ENCODE measurements around the gene TRIM45.

Gene TRIM45

DNA sequence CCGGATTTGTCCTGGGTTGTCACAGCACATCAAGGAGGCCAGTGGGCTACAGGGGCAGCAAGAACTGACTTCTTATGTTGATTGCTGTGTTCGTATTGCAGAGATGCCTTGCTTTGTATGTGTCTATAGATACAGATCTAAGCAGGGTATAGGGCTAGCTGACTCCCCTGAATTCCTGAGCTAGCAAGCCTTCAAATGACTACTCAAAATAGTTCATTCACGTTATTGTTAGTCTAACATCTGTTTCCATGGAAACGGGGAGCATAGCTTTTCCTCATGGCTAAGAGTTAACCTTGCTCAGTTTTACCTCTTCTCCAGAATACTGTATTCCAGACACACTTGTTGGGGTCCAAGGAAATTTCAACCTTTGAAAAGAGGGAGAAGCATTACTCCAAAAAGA, 24.1 kb downstream of the TRIM45 start:
- Histone ChIP-seq H3K4me1 (ENCODE audit: control insufficient read depth in 1 of 2, insufficient read depth in 1 of 2, low read depth in 1 of 2, low read length in 1 of 2) (no peaks in the 10 kb centered on the region), H3K36me3 (peaks cover 97% of the 10 kb centered on the region), H3K4me3 (ENCODE audit: low read depth in 1 of 2, low read length in 1 of 2) (no peak overlapping the region), H3K27me3 (no peaks in the 10 kb centered on the region), H3K9me3 (no peaks in the 10 kb centered on the region), H3K27ac (no peak overlapping the region)
- TF ChIP-seq, protein P1, sequence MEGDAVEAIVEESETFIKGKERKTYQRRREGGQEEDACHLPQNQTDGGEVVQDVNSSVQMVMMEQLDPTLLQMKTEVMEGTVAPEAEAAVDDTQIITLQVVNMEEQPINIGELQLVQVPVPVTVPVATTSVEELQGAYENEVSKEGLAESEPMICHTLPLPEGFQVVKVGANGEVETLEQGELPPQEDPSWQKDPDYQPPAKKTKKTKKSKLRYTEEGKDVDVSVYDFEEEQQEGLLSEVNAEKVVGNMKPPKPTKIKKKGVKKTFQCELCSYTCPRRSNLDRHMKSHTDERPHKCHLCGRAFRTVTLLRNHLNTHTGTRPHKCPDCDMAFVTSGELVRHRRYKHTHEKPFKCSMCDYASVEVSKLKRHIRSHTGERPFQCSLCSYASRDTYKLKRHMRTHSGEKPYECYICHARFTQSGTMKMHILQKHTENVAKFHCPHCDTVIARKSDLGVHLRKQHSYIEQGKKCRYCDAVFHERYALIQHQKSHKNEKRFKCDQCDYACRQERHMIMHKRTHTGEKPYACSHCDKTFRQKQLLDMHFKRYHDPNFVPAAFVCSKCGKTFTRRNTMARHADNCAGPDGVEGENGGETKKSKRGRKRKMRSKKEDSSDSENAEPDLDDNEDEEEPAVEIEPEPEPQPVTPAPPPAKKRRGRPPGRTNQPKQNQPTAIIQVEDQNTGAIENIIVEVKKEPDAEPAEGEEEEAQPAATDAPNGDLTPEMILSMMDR (IDR thresholded peaks at IDR 0.05): no peak

DNA sequence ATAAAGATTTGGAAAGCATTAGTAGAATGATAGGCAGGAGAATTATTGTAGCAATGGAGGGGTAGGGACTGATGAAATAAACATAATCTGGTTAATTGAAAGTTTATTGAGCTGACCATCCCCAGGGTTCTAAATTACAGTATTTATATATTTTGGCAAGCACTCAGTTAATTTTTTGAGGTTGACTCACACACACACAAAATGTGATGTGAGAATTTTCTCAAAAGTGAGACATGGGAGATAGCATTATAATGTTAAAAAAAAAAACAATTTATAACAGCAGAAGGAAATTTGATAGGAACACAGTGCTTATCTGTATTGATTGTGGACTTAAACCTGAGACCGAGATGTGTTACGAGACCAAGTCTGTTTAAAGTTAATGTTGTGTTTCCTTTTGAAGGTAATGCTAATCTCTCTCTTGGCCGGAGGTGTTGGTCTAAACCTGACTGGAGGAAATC, 24.6 kb downstream of the TRIM45 start:
- peaks cover 97% of the 10 kb centered on the region for H3K36me3 ChIP-seq
- no peak overlapping the region for H3K27ac ChIP-seq
- H3K4me1 ChIP-seq (ENCODE audit: control insufficient read depth in 1 of 2, insufficient read depth in 1 of 2, low read depth in 1 of 2, low read length in 1 of 2): no peaks in the 10 kb centered on the region
- no peak overlapping the region for H3K4me3 ChIP-seq (ENCODE audit: low read depth in 1 of 2, low read length in 1 of 2)
- no peaks in the 10 kb centered on the region for H3K9me3 ChIP-seq
- H3K27me3 ChIP-seq: no peaks in the 10 kb centered on the region
- TF ChIP-seq, protein P1 (IDR thresholded peaks at IDR 0.05): no peak

DNA sequence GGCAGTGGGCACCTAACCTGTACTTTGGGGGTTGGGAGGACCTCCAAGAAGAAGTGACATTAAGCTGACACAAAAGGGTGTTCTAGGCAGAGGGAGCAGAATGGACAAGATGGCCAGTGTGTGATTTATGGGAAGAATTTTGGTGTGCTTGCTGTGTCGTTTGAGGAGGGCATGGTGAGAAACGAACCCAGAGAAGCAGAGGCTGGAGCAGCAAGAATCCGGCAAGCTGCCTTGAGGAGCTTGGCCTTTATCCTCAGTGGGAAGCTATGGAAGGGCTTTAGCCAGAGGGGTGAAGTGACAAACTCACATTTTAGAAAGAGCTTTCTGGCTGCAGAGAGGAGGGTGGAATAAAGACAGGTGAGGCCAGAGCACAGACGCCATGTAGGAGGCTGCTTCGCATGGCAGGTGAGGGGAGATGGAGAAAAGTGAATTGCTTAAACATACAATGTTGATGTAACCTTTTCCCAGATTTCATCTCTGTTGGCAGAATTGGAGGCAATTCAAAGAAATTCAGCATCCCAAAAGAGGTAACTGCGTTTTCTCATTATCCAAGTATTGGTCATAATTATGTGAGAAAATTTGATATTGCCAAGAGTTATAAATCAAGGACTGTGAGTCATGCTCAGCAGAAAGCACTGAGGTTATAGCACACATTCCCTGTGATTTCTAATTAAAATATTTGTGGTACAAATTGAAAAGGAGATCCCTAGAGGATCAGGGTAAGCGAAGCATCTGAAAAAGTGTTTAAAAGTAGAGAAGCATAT, 26.5 kb downstream of the TRIM45 start:
- Histone ChIP-seq H3K4me1 (ENCODE audit: control insufficient read depth in 1 of 2, insufficient read depth in 1 of 2, low read depth in 1 of 2, low read length in 1 of 2) (no peaks in the 10 kb centered on the region), H3K27ac (no peak overlapping the region), H3K9me3 (no peaks in the 10 kb centered on the region), H3K4me3 (ENCODE audit: low read depth in 1 of 2, low read length in 1 of 2) (no peak overlapping the region), H3K36me3 (peaks cover 100% of the 10 kb centered on the region), H3K27me3 (no peaks in the 10 kb centered on the region)
- TF ChIP-seq, protein P1 (IDR thresholded peaks at IDR 0.05): no peak

DNA sequence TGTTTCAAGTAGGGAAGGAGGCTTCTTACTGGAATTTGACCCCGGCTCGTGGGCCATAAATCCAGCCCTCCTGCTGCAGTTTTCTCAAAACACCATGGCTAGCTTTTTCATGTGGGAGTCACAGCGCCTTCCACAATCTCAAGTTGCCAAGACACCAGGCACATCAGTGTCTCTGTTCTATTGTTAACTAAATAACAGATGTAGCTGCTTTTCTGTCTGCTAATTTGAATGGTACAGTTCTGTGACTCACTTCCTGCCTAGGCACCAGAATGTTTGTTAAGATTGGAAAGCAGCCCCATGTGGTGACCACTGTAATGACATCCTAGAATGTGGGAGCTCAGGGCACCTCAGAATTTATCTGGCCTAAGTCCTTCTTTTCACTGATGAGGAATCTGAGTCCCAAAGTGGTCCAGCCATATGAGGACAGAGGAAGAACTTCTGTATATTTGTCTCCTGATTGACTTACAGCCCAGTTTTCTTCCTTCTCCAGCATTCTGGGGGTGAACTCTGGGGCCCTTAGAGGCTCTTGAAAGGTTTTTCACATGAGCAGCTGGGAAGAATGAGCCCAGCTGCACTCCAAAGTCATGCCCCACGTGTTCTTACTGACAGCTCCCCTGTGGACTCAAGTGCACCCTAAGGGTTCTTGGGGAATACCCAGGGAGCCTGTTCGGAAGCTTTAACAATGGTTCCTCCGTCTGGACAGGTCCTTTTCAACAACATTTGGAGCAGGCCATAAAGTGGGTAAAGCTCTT, 27.5 kb downstream of the TRIM45 start:
- TF ChIP-seq, protein P1 (IDR thresholded peaks at IDR 0.05): no peak
- H3K9me3 ChIP-seq: no peaks in the 10 kb centered on the region
- no peaks in the 10 kb centered on the region for H3K4me1 ChIP-seq (ENCODE audit: control insufficient read depth in 1 of 2, insufficient read depth in 1 of 2, low read depth in 1 of 2, low read length in 1 of 2)
- H3K27me3 ChIP-seq: no peaks in the 10 kb centered on the region
- H3K4me3 ChIP-seq (ENCODE audit: low read depth in 1 of 2, low read length in 1 of 2): no peak overlapping the region
- H3K27ac ChIP-seq: no peak overlapping the region
- peaks cover 99% of the 10 kb centered on the region for H3K36me3 ChIP-seq

DNA sequence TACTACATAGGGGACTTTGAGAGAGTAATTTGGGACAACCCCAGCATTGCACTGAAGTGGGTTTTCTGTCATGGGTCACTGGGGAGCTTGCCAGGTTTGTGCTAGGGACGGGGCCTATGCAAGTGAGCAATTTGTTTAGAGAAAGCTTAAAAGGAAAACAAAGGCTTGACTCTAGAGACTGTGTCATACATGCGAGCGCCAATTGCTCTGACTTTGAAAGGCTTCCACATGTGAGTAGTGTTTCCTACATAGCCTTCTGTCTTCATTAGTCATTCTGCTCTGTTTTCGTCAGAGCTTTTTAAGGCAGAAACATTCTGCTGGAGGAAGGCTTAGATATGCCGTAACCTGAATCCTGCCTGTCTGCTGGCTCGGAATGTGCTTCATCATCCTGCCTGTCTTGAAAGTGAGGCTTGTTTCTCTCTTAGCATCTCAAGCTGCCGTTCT, 28.4 kb downstream of the TRIM45 start:
- Histone ChIP-seq H3K27ac (no peak overlapping the region), H3K4me1 (ENCODE audit: control insufficient read depth in 1 of 2, insufficient read depth in 1 of 2, low read depth in 1 of 2, low read length in 1 of 2) (no peaks in the 10 kb centered on the region), H3K27me3 (no peaks in the 10 kb centered on the region), H3K9me3 (no peaks in the 10 kb centered on the region), H3K4me3 (ENCODE audit: low read depth in 1 of 2, low read length in 1 of 2) (no peak overlapping the region), H3K36me3 (peaks cover 98% of the 10 kb centered on the region)
- TF ChIP-seq, protein P1 (IDR thresholded peaks at IDR 0.05): no peak
